Endothelial cell (in vitro differentiated cells): ENCODE data around the gene GPD2. TPM values are rescaled to one million over a fixed set of nuclear protein-coding genes. Genes with fewer than 3 reads are reported as not detected.

Experiments used
- DNase-seq: peaks from one replicate; pipeline ENCODE4 v3.0.0; 2021; ENCODE audit warnings: low spot score
- H3K27ac Mint-ChIP-seq: one replicate; pipeline ENCODE4 v1.8.0; 2021; ENCODE audit warnings: mixed read lengths, inconsistent platforms; ENCODE audit not compliant: unreplicated experiment
- H3K27me3 Mint-ChIP-seq: one replicate; pipeline ENCODE4 v1.8.0; 2021; ENCODE audit warnings: mild to moderate bottlenecking, moderate library complexity, mixed read lengths, inconsistent platforms; ENCODE audit not compliant: unreplicated experiment
- H3K36me3 Mint-ChIP-seq: one replicate; pipeline ENCODE4 v1.8.0; 2021; ENCODE audit warnings: mild to moderate bottlenecking, low read depth, mixed read lengths, inconsistent platforms; ENCODE audit not compliant: unreplicated experiment
- H3K4me1 Mint-ChIP-seq: one replicate; pipeline ENCODE4 v1.8.0; 2021; ENCODE audit warnings: mild to moderate bottlenecking, mixed read lengths, inconsistent platforms; ENCODE audit not compliant: unreplicated experiment
- H3K4me3 Mint-ChIP-seq: one replicate; pipeline ENCODE4 v1.8.0; 2021; ENCODE audit warnings: mild to moderate bottlenecking, mixed read lengths, inconsistent platforms; ENCODE audit not compliant: unreplicated experiment
- H3K9me3 Mint-ChIP-seq: one replicate; pipeline ENCODE4 v1.8.0; 2021; ENCODE audit warnings: mixed read lengths, inconsistent platforms; ENCODE audit not compliant: unreplicated experiment
- CTCF ChIP-seq: fragments of 200-600 bp; sonication (generic); IDR thresholded peaks from one replicate; pipeline ENCODE4 v1.5.0; 2021; ENCODE audit warnings: antibody characterized with exemption; ENCODE audit not compliant: unreplicated experiment
- total RNA-seq: library from RNA; stranded (reverse); fragmentation: NEBNext Ultra II Directional; extraction: Animal tissue kit (Norgen Biotek cat#: 25700); gene quantifications from one replicate; pipeline ENCODE4 v1.2.1, GENCODE V29; 2021; ENCODE audit not compliant: unreplicated experiment

The GPD2 gene
- total RNA-seq, 1 donor from 2014 or later: 38.3 TPM

- H3K4me3 Mint-ChIP-seq: no peak overlapping the region
- no peak for DNase-seq
- H3K9me3 Mint-ChIP-seq: no peaks in the 10 kb centered on the region
- H3K36me3 Mint-ChIP-seq: no peaks in the 10 kb centered on the region
- H3K27ac Mint-ChIP-seq: no peak overlapping the region
- no peaks in the 10 kb centered on the region for H3K27me3 Mint-ChIP-seq
- TF ChIP-seq CTCF: no peak
- H3K4me1 Mint-ChIP-seq: no peaks in the 10 kb centered on the region
These were observed 104.5 kb downstream of the GPD2 start for GRCh38 chr2:156540706-156541105.

- Mint-ChIP-seq H3K9me3 (no peaks in the 10 kb centered on the region), H3K27me3 (no peaks in the 10 kb centered on the region), H3K4me3 (no peak overlapping the region), H3K27ac (no peak overlapping the region), H3K4me1 (no peaks in the 10 kb centered on the region), H3K36me3 (no peaks in the 10 kb centered on the region)
- no peak for TF ChIP-seq CTCF
- no peak for DNase-seq
These were observed 105.0 kb downstream of the GPD2 start for GRCh38 chr2:156541229-156541628.

GRCh38 chr2:156541706-156542105, 105.5 kb downstream of the GPD2 start:
- DNase-seq: no peak
- H3K27ac Mint-ChIP-seq: peak overlapping the region; percentile 34
- no peaks in the 10 kb centered on the region for H3K4me1 Mint-ChIP-seq
- no peak for TF ChIP-seq CTCF
- no peaks in the 10 kb centered on the region for H3K36me3 Mint-ChIP-seq
- H3K9me3 Mint-ChIP-seq: no peaks in the 10 kb centered on the region
- H3K4me3 Mint-ChIP-seq: no peak overlapping the region
- no peaks in the 10 kb centered on the region for H3K27me3 Mint-ChIP-seq

GRCh38 chr2:156548413-156548812, 112.2 kb downstream of the GPD2 start:
- Mint-ChIP-seq H3K27ac (no peak overlapping the region), H3K27me3 (no peaks in the 10 kb centered on the region), H3K36me3 (no peaks in the 10 kb centered on the region), H3K4me1 (no peaks in the 10 kb centered on the region), H3K4me3 (no peak overlapping the region), H3K9me3 (no peaks in the 10 kb centered on the region)
- DNase-seq: no peak
- no peak for TF ChIP-seq CTCF

GRCh38 chr2:156553714-156554442, 117.7 kb downstream of the GPD2 start:
- no peak overlapping the region for H3K4me3 Mint-ChIP-seq
- no peaks in the 10 kb centered on the region for H3K9me3 Mint-ChIP-seq
- no peaks in the 10 kb centered on the region for H3K27me3 Mint-ChIP-seq
- no peaks in the 10 kb centered on the region for H3K4me1 Mint-ChIP-seq
- H3K36me3 Mint-ChIP-seq: peaks cover 5% of the 10 kb centered on the region
- no peak for DNase-seq
- no peak for TF ChIP-seq CTCF
- no peak overlapping the region for H3K27ac Mint-ChIP-seq
